NCI-H146 (cell line): ENCODE measurements around the gene DUOXA1.
A peak's percentile ranks its signal among the peaks of the same experiment; 100 is the strongest.
"Not testable (repeated sequence)": the region's sequence is repeated elsewhere in the genome, so short reads cannot be mapped to it uniquely, and the experiment has no call there.

ENCODE experiments used
- DNase-seq: peaks from one replicate; lab custom pipeline; 2025; lab: John Stamatoyannopoulos, UW

Gene DUOXA1

DNA sequence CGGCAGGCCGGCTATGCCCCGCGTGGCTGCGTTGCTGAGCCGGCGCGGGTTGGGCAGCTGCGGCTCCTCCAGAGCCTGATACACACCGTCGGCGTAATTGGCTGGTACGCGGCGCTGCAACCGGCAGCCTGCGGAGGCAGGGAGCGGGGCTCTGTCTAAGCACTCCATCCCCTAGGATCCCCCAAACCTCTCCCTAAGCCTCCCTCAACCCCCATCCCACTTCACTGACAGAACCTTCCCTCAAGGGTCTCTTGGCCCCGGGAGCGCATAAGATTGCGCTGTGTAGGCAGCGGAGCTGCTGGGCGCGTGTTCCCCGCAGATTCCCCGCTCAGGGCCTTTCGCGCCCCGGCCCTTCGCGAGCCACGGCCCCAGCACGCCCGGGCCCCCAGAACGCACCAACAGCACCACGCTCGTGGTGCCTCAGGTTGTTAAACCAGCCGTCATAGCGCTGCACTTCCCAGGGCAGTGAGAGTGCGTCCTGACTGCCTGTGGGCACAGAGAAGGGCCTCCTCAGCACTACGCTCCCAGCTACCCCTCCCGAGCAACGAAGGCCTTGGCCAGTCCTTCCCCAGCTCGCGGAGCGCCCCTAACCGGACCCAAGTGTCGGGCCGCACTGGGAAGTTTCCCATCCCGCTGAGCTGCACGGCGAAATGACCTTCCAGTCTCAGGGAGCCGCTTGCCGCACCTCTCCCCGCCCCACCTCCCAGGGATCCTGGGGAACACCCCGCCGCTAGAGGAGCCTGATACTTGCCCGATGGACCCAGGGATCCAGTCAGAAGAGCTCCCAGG, 16.9 kb downstream of the DUOXA1 start:
- DNase-seq = no peak

DNA sequence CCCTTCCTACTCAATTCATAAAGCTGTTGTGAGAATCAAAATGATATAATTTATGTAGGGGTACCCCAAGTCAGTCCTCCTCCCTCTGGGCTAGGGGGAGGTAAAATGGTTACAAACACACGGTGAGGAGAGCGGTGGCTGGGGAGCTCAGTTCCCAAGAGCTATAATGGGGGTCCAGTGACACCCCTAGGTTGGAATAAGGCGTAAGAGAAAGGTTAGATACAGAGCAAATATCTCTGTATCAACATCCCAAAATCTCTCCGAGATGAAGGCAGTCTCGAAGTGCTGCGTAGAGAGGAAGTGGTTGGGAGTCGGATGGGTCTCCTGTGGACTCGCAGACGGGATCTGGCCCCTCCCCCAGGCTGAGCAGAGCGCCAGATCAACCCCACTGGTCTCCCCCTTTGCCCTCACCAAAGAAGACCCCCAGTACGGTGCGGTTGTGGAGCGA, 17.5 kb downstream of the DUOXA1 start:
- no peak for DNase-seq

DNA sequence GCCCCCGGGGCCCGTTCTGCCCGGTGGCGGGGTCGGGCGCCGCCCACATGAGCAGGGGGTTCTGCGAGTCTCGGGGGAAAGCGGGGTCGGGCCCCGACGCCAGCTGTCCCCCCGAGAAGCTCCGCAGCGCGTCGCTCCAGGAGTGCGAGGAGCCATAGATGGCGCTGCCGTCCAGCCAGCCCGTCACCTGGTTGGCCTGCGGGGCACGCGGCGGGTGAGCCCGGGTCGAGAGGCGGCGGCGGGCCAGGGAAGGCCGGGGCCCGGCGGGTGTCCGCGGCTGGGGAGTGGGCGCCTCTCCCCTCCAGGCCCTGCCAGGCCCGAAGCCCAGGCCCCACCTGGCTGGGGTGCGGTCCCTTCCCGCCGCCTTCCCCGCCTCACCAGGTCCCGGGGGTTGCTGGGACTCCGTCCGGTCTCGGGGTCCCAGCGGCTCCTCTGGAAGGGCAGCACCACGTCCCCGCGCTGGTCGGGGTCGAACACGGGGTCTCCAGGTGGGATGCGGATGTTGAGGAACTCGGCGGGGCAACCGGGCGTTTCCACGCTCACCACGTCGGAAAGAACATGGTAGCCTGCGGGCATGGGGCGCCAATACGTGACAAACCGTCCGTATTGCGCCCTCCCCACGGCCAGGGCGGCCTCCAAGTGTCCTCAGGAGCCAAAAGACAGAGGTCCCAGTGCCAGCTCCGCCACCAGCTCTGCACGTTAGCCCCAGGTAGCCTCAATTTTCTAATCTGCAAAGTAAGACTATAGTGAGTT, 18.1 kb downstream of the DUOXA1 start:
- DNase-seq = no peak

DNA sequence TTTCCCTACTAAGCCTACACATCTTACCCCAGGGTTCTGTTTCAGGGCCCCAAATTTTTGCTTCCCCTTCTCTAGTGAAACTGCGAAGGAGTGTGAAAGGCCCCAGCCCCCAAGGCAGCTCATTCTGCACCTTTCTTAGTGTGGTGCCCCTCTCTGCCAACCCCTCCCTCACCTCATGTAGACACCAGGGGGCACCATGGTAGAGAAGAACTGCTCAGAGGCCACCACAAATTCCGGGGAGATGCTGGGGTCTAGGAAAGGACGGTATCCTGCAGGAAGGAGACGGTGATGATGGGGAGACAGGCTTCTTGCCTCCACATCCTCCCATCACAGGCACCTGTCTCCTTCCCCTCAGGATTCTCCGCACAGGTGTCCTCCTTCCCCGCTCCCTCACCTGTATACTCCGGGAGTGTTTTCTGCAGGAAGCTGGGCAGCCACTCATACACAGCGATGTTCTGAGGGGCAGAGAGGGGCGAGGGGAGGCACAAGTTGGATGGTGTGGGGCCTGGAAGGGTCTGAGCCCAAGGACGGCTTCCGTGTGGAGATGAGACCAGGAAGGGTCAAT, 19.3 kb downstream of the DUOXA1 start:
- DNase-seq = no peak

DNA sequence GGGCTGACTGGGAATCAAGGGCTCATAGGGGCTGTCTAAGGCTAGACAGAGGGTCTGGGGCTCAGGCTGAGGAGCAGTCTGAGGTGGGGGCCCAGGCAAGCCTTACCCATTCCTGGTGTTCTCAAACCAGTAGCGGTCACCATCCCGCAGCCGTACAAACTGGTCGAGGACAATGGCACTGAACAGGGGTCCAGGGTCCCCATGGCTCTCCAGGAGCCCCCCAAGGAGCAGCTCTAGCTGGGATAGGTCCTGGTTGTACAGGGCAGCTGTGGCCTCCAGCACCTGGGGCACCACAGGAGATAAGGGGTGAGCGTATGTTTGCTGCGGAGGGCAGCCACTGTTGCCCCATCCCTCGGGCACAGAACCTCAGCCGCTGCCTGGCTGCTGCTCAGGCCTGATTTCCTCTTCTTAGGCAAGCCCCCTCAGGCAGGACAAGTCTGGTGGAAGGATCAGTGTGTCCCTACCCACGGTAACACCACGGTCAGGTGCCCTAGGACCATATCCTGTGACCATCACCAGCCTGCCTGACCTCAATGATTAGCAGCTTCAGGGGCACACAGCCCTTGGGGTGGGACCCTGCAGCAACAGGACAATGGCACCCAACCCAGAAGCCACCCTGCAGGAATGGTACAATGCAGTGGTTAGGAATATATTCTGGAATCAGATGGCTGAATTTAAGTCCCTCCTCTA, 21.6 kb downstream of the DUOXA1 start:
- no peak for DNase-seq

GRCh38 chr15:45106002-45106790, 23.5 kb downstream of the DUOXA1 start:
- no peak for DNase-seq

GRCh38 chr15:45105586-45105985, 24.1 kb downstream of the DUOXA1 start:
- DNase-seq = no peak

DNA sequence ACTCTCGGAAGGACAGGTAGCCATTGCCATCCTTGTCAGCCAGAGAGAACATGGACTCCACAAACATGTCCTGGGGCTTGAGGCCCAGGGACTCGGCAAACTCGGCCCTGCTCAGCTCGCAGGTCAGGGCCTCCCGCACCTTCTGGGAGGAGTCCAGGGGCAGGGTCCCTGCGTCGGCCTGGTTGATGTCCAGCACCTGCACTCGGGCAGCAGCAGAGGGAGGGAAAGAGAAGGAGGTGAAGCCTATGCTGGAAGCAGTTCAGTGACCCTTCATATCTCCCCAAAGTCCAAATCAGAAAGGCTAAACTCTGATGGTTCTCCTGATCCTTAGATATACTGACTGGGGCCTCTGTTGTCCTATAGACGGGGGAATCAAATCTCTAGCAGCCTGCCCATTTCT, 25.5 kb downstream of the DUOXA1 start:
- DNase-seq = not testable (repeated sequence)

DNA sequence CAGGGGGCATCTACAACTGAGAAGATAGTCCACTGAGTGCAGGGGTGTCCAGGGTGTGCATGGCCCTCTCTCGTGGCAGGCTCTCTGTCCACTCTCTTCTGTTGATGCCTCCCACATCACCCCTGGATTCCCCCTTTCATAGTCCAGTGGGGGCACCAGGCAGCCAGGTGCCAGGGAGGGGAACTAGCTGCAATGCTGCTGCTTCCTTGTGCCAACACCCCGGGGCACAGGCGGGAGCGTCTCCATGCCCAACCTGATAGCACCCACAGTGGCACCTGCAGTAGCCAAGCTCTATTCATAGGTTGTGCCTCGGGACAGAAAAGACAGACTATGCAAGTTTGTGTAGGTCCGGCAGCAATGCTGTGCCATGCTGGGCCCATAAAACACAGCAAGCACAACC, 27.5 kb downstream of the DUOXA1 start:
- no peak for DNase-seq

- DNase-seq = no peak
These were observed 27.9 kb downstream of the DUOXA1 start for GRCh38 chr15:45101749-45102148.

- peak; percentile 66 for DNase-seq
These were observed 28.6 kb downstream of the DUOXA1 start for GRCh38 chr15:45100884-45101625.

DNA sequence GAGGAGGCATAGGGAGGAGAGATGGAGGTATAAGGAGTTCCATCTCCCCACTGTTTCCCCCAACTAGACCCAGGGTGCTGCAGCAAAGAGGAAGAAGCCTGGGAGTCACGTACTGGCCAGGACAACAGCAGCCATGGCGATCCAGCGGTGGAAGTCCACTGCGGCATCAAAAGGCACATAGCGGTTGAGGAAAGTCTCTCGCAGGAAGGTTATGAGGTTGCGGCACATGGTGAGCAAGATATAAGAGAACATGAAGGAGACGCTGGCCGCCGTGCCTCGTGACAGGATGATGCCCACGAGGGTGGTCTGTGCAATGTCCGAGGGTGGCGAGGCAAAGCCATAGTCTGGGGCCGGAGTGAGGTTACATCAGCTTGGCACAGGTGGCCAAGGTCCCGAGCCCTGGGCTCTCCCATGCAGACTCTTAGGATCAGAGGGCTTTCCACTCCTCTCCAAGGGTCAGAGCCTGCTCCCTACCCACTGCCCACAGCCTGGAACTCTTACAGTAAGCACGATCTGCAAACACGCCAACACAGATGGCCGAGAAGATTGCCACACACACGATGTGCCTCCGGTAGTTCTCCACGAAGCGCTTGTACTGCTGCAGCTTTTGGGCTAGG, 30.0 kb downstream of the DUOXA1 start:
- no peak for DNase-seq

DNA sequence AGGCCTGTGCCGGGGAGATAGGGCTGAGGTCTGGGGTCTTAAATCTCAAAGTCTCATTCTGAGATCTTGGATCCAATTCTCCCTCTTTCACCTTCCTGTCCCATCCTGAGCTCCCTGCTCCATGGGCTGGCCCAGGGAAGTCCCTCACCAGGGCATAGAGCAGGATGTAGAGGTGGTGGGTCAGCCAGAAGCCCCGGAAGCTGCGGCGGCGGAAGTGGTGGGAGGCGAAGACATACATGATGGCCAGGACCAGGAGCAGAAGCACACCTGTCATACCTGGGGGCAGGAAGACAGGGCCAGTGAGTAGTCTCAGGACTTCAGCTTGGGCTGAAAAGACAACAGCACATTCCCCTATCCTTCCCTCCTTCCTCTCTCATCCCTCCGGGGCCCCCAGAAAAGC, 32.2 kb downstream of the DUOXA1 start:
- no peak for DNase-seq

DNA sequence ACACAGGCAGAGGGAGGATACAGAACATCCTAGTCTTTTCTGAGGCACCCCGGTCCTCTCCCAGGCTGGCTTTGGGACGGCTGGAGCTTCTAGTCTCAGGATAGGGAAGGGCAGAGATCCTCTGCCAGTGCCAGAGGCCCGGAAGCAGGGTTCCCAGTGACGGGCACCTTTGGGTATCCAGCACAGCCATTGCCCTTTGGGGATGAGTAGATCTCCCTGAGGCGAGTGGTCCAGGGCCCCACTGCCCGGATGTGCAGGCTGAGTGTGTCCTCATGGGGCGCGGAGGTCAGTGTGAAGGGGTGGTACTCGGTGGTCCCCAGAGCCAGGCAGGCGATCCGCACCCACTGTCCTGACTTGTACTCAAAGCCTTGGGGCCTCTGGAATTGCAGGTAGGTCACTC, 34.0 kb downstream of the DUOXA1 start:
- DNase-seq = no peak

- DNase-seq = no peak
These were observed 35.3 kb downstream of the DUOXA1 start for GRCh38 chr15:45094358-45094730.

GRCh38 chr15:45093622-45094357, 35.9 kb downstream of the DUOXA1 start:
- no peak for DNase-seq

GRCh38 chr15:45093013-45093412, 36.7 kb downstream of the DUOXA1 start:
- DNase-seq = no peak

- no peak for DNase-seq
These were observed 38.1 kb downstream of the DUOXA1 start for GRCh38 chr15:45091576-45091975.

DNA sequence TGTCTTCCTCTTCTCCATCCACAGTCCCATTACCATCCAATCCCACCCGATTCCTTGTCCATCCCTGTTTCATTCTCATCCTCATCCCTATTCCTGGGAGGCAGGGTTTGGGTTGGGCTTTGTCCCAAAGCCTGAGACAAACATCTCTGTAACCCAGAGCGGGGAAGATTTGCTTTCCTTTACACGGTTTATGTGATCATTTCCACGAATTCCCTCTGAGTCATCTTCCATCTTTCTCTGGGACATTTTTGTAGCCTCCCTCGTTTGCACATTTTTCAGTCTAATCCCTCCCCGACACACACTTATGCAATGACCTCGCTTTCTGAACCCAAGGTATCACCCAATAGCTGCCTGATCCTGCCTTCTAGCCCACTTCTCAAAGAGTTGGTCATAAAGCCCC, 38.5 kb downstream of the DUOXA1 start:
- no peak for DNase-seq
